SK-N-SH treated with all-trans-retinoic acid at 6 μM for 48 hours (cell line): Measurements from ENCODE around the gene MGMT.

ENCODE experiments used
- BACH2 ChIP-seq: fragments of 250-450 bp; sonication (Bioruptor Pico); IDR thresholded peaks from 2 replicates; pipeline ENCODE4 v1.9.0; 2021; ENCODE audit warnings: mild to moderate bottlenecking, borderline replicate concordance
- OSR1 ChIP-seq: fragments of 250-450 bp; sonication (Bioruptor Pico); IDR thresholded peaks from 2 replicates; pipeline ENCODE4 v1.8.0; 2022; ENCODE audit warnings: moderate library complexity, mild to moderate bottlenecking, inconsistent platforms
- RARB ChIP-seq: fragments of 250-450 bp; sonication (Bioruptor Pico); IDR thresholded peaks from 2 replicates; pipeline ENCODE4 v1.8.0; 2021; ENCODE audit warnings: mild to moderate bottlenecking, moderate library complexity
- ZFP3 ChIP-seq: fragments of 250-450 bp; sonication (Bioruptor Pico); IDR thresholded peaks from 2 replicates; pipeline ENCODE4 v1.5.0; 2020; ENCODE audit warnings: mild to moderate bottlenecking, moderate library complexity
- ZFP30 ChIP-seq: fragments of 450-650 bp; formaldehyde crosslinking; IDR thresholded peaks from 2 replicates; pipeline ENCODE4 v1.5.0; 2022; ENCODE audit warnings: mild to moderate bottlenecking, moderate library complexity
- ZNF565 ChIP-seq: fragments of 450-650 bp; formaldehyde crosslinking; conservative IDR thresholded peaks from 2 replicates; pipeline ENCODE4 v1.5.0; 2020; ENCODE audit warnings: low read depth, mild to moderate bottlenecking, moderate library complexity
- ZNF70 ChIP-seq: fragments of 450-650 bp; formaldehyde crosslinking; IDR thresholded peaks from 2 replicates; pipeline ENCODE4 v1.5.0; 2020; ENCODE audit warnings: mild to moderate bottlenecking, moderate library complexity
- TF ChIP-seq, protein P1 (sequence below): fragments of 250-450 bp; sonication (Bioruptor Pico); IDR thresholded peaks from 2 replicates; pipeline ENCODE4 v1.8.0; 2021; ENCODE audit warnings: low read depth, mild to moderate bottlenecking, moderate library complexity, borderline replicate concordance
- TF ChIP-seq, protein P2 (sequence below): fragments of 250-450 bp; sonication (Bioruptor Pico); IDR thresholded peaks from 2 replicates; pipeline ENCODE4 v1.5.1; 2020; ENCODE audit warnings: low read depth, mild to moderate bottlenecking, moderate library complexity
- TF ChIP-seq, protein P3 (sequence below): fragments of 250-450 bp; sonication (Bioruptor Pico); IDR thresholded peaks from 2 replicates; pipeline ENCODE4 v1.5.0; 2020; ENCODE audit warnings: mild to moderate bottlenecking, moderate library complexity

DNA sequence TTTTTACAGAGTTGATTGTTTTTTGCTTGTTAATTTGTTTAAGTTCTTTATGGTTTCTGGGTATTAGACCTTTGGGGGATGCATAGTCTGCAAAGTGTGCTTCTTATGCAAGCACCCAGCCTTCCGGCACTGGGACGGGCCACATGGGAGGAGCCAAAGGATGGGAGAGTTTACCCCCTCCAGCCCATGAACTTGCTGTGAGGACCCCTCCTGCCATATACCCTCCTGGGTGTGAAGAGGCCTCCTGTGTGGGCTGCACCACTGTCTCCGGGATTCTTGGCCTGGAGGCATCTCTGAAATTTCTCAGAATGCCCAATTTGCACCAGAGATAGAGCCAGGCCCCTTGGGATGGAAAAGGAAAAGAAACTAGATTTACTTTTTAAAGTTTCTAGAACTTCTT, 150.7 kb downstream of the MGMT start:
- TF ChIP-seq ZNF565 (CRISPR knock-in tag) (no peak), ZNF70 (CRISPR knock-in tag) (no peak), OSR1 (CRISPR knock-in tag) (no peak), BACH2 (CRISPR knock-in tag) (no peak), ZFP3 (CRISPR knock-in tag) (no peak), ZFP30 (CRISPR knock-in tag) (no peak), RARB (CRISPR knock-in tag) (no peak)
- TF ChIP-seq, protein P1, sequence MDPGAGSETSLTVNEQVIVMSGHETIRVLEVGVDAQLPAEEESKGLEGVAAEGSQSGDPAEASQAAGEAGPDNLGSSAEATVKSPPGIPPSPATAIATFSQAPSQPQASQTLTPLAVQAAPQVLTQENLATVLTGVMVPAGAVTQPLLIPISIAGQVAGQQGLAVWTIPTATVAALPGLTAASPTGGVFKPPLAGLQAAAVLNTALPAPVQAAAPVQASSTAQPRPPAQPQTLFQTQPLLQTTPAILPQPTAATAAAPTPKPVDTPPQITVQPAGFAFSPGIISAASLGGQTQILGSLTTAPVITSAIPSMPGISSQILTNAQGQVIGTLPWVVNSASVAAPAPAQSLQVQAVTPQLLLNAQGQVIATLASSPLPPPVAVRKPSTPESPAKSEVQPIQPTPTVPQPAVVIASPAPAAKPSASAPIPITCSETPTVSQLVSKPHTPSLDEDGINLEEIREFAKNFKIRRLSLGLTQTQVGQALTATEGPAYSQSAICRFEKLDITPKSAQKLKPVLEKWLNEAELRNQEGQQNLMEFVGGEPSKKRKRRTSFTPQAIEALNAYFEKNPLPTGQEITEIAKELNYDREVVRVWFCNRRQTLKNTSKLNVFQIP (CRISPR knock-in tag), result no peak
- TF ChIP-seq, protein P2, sequence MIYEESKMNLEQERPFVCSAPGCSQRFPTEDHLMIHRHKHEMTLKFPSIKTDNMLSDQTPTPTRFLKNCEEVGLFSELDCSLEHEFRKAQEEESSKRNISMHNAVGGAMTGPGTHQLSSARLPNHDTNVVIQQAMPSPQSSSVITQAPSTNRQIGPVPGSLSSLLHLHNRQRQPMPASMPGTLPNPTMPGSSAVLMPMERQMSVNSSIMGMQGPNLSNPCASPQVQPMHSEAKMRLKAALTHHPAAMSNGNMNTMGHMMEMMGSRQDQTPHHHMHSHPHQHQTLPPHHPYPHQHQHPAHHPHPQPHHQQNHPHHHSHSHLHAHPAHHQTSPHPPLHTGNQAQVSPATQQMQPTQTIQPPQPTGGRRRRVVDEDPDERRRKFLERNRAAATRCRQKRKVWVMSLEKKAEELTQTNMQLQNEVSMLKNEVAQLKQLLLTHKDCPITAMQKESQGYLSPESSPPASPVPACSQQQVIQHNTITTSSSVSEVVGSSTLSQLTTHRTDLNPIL (CRISPR knock-in tag), result no peak
- TF ChIP-seq, protein P3, sequence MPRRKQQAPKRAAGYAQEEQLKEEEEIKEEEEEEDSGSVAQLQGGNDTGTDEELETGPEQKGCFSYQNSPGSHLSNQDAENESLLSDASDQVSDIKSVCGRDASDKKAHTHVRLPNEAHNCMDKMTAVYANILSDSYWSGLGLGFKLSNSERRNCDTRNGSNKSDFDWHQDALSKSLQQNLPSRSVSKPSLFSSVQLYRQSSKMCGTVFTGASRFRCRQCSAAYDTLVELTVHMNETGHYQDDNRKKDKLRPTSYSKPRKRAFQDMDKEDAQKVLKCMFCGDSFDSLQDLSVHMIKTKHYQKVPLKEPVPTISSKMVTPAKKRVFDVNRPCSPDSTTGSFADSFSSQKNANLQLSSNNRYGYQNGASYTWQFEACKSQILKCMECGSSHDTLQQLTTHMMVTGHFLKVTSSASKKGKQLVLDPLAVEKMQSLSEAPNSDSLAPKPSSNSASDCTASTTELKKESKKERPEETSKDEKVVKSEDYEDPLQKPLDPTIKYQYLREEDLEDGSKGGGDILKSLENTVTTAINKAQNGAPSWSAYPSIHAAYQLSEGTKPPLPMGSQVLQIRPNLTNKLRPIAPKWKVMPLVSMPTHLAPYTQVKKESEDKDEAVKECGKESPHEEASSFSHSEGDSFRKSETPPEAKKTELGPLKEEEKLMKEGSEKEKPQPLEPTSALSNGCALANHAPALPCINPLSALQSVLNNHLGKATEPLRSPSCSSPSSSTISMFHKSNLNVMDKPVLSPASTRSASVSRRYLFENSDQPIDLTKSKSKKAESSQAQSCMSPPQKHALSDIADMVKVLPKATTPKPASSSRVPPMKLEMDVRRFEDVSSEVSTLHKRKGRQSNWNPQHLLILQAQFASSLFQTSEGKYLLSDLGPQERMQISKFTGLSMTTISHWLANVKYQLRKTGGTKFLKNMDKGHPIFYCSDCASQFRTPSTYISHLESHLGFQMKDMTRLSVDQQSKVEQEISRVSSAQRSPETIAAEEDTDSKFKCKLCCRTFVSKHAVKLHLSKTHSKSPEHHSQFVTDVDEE (CRISPR knock-in tag), result no peak
